HCT116 (cell line): ENCODE data around the gene MRPL44. TPM values are rescaled to one million over a fixed set of nuclear protein-coding genes. Genes with fewer than 3 reads are reported as not detected.

ENCODE experiments used
- ATAC-seq: fragments of 200-7000 bp; cut with Tn5 transposase; 2 replicates; pipeline ENCODE4 v1.9.1; 2020; ENCODE audit warnings: mild to moderate bottlenecking, moderate library complexity
- BruUV-seq: library from RNA; stranded (reverse); fragments of 400-500 nt; replicated peaks from 2 replicates; lab custom pipeline; 2021; lab: Mats Ljungman, UMichigan
- CTCF ChIA-PET: fragments of 300-600 bp; sonication (Branson Sonifier 250); formaldehyde crosslinking; loops from one replicate; lab custom pipeline; 2021; ENCODE audit warnings: antibody characterized with exemption; lab: Charles Lee
- POLR2A ChIA-PET: fragments of 300-600, 350-600 bp; sonication (Branson Sonifier 250); formaldehyde crosslinking; loops from one replicate; lab custom pipeline; 2021; ENCODE audit warnings: antibody characterized with exemption; lab: Charles Lee
- RAD21 ChIA-PET, 2 experiments: fragments of 300-600 bp; sonication (Branson Sonifier 250); formaldehyde crosslinking; loops; one replicate each; lab custom pipeline; 2023; ENCODE audit warnings: low total read pairs in 2 of 2; ENCODE audit not compliant: uncharacterized antibody in 2 of 2, unreplicated experiment in 2 of 2, low non-redundant PET in 1 of 2; lab: Charles Lee
- DNase-seq: peaks from one replicate; pipeline ENCODE4 v3.0.0-alpha.2; 2010; ENCODE audit warnings: low read depth, low spot score
- H2AFZ ChIP-seq: fragments of 200-600 bp; shearing (Covaris generic), sonication (generic); 2 replicates; pipeline ENCODE4 v1.6.1; 2017; ENCODE audit warnings: low read depth, mixed run types, mixed read lengths, antibody characterized with exemption, low read length; ENCODE audit not compliant: poor library complexity, severe bottlenecking
- H3K27ac ChIP-seq: 2 replicates; pipeline ENCODE4 v1.5.1; 2012; ENCODE audit warnings: low read depth, low read length
- H3K27me3 ChIP-seq: fragments of 200-600 bp; sonication (generic); 2 replicates; pipeline ENCODE4 v1.6.1; 2016; ENCODE audit warnings: mixed run types, low read length, mixed read lengths; ENCODE audit not compliant: insufficient read depth
- H3K36me3 ChIP-seq, 2 experiments: fragments of 200-500 bp in 1 of 2; fragments of 200-600 bp in 1 of 2; sonication (Bioruptor generic) in 1 of 2; sonication (generic) in 1 of 2; 2 replicates each; pipeline versions ENCODE4 v1.5.1 to v1.6.1; 2014 to 2016; ENCODE audit warnings: low read length in 2 of 2, inconsistent platforms in 1 of 2, mixed read lengths in 1 of 2, mixed run types in 1 of 2; ENCODE audit not compliant: insufficient read depth in 2 of 2, control insufficient read depth in 1 of 2
- H3K4me1 ChIP-seq, 2 experiments: fragments of 200-600 bp in 1 of 2; sonication (generic) in 1 of 2; 2 replicates each; pipeline versions ENCODE4 v1.5.1 to v1.6.1; 2012 to 2017; ENCODE audit warnings: low read length in 2 of 2, inconsistent platforms in 1 of 2, mild to moderate bottlenecking in 1 of 2, mixed read lengths in 1 of 2, mixed run types in 1 of 2, moderate library complexity in 1 of 2; ENCODE audit not compliant: insufficient read depth in 2 of 2, control insufficient read depth in 1 of 2
- H3K4me2 ChIP-seq: fragments of 200-600 bp; sonication (generic); 2 replicates; pipeline ENCODE4 v1.6.1; 2017; ENCODE audit warnings: mixed run types, low read length, mixed read lengths
- H3K4me3 ChIP-seq, 2 experiments: fragments of 200-600 bp in 1 of 2; sonication (generic) in 1 of 2; replicated peaks in 1 of 2; 2 replicates each; pipeline ENCODE4 v1.5.1; 2011 to 2016; ENCODE audit warnings: low read length in 2 of 2, control low read depth in 1 of 2, low read depth in 1 of 2, mild to moderate bottlenecking in 1 of 2, mixed read lengths in 1 of 2, mixed run types in 1 of 2
- H3K79me2 ChIP-seq: fragments of 200-600 bp; sonication (generic); 2 replicates; pipeline ENCODE4 v1.6.1; 2017; ENCODE audit warnings: mild to moderate bottlenecking, mixed run types, low read length, moderate library complexity, mixed read lengths; ENCODE audit not compliant: insufficient read depth
- H3K9ac ChIP-seq: fragments of 200-600 bp; sonication (generic); 2 replicates; pipeline ENCODE4 v1.6.1; 2016; ENCODE audit warnings: low read length, mixed read lengths
- H3K9me2 ChIP-seq: fragments of 200-600 bp; sonication (generic), shearing (Covaris generic); 2 replicates; pipeline ENCODE4 v1.6.1; 2017; ENCODE audit warnings: mixed run types, mild to moderate bottlenecking, moderate library complexity; ENCODE audit not compliant: insufficient read depth
- H3K9me3 ChIP-seq, 2 experiments: fragments of 200-500 bp in 1 of 2; fragments of 200-600 bp in 1 of 2; sonication (Bioruptor generic) in 1 of 2; sonication (generic) in 1 of 2; 2 replicates each; pipeline ENCODE4 v1.6.1; 2014 to 2017; ENCODE audit warnings: low read length in 2 of 2, mixed read lengths in 2 of 2, inconsistent platforms in 1 of 2, low read depth in 1 of 2, mild to moderate bottlenecking in 1 of 2, mixed run types in 1 of 2, moderate library complexity in 1 of 2; ENCODE audit not compliant: control insufficient read depth in 1 of 2, insufficient read depth in 1 of 2
- H4K20me1 ChIP-seq: fragments of 200-600 bp; sonication (generic), shearing (Covaris generic); 2 replicates; pipeline ENCODE4 v1.6.1; 2017; ENCODE audit warnings: mixed run types, mild to moderate bottlenecking, moderate library complexity; ENCODE audit not compliant: insufficient read depth
- CBX3 ChIP-seq: IDR thresholded peaks from 2 replicates; pipeline ENCODE4 v1.6.1; 2012; ENCODE audit warnings: low read depth
- CTCF ChIP-seq, 3 experiments: fragments of 200-600 bp in 1 of 3; sonication (generic) in 1 of 3; IDR thresholded peaks in 2 of 3; conservative IDR thresholded peaks in 1 of 3; 2 replicates each; pipeline ENCODE4 v1.5.1; 2012 to 2017; ENCODE audit warnings: low read depth in 2 of 3, low read length in 2 of 3, antibody characterized with exemption in 1 of 3, borderline replicate concordance in 1 of 3, control low read depth in 1 of 3, mild to moderate bottlenecking in 1 of 3, mixed read lengths in 1 of 3, mixed run types in 1 of 3, moderate library complexity in 1 of 3; ENCODE audit not compliant: insufficient read depth in 1 of 3
- EGR1 ChIP-seq: IDR thresholded peaks from 2 replicates; pipeline ENCODE4 v1.6.1; 2012; ENCODE audit warnings: low read depth
- EZH2phosphoT487 ChIP-seq: fragments of 200-600 bp; IDR thresholded peaks from 2 replicates; pipeline ENCODE4 v1.6.1; 2018; ENCODE audit warnings: antibody characterized with exemption, borderline replicate concordance
- RAD21 ChIP-seq: IDR thresholded peaks from 2 replicates; pipeline ENCODE4 v1.6.1; 2012; ENCODE audit warnings: low read depth, mild to moderate bottlenecking
- REST ChIP-seq: IDR thresholded peaks from 2 replicates; pipeline ENCODE4 v1.6.1; 2012; ENCODE audit warnings: low read depth
- SIN3A ChIP-seq: IDR thresholded peaks from 2 replicates; pipeline ENCODE4 v1.6.1; 2012; ENCODE audit warnings: low read depth
- TCF7L2 ChIP-seq: IDR thresholded peaks from 2 replicates; pipeline ENCODE4 v1.7.0; 2011; ENCODE audit warnings: borderline replicate concordance, inconsistent platforms; ENCODE audit not compliant: insufficient read depth, insufficient read length; ENCODE audit errors: extremely low read depth
- YY1 ChIP-seq: IDR thresholded peaks from 2 replicates; pipeline ENCODE4 v1.6.1; 2011; ENCODE audit warnings: low read length, low read depth, moderate library complexity, mild to moderate bottlenecking; ENCODE audit not compliant: insufficient replicate concordance; ENCODE audit errors: extremely low read depth
- ZFX ChIP-seq: fragments of 450-650 bp; IDR thresholded peaks from 2 replicates; pipeline ENCODE4 v1.6.1; 2017
- ZNF274 ChIP-seq: fragments of 200-500 bp; sonication (Bioruptor generic); IDR thresholded peaks from 2 replicates; pipeline ENCODE4 v1.6.1; 2014; ENCODE audit warnings: mild to moderate bottlenecking, low read depth, low read length, inconsistent platforms
- intact Hi-C: fragments of 100-400 bp; cut with micrococcal nuclease; formaldehyde crosslinking; loops from 2 replicates; pipeline ENCODE4 v1.10.0; 2022
- total RNA-seq: library from RNA; stranded (reverse); gene quantifications from one replicate; pipeline ENCODE4 v1.2.1, GENCODE V29; 2021; ENCODE audit not compliant: unreplicated experiment

The MRPL44 gene
- total RNA-seq, 1 experiment from 2014 or later, result 45.8 TPM

GRCh38 chr2:223959688-223960087, 2.4 kb downstream of the MRPL44 start:
- Histone ChIP-seq H3K9me3 (no peaks in the 10 kb centered on the region), H3K4me2 (no peak overlapping the region), H3K9ac (no peak overlapping the region), H2AFZ (no peak overlapping the region), H4K20me1 (no peaks in the 10 kb centered on the region; the same call in 1 of the 2 replicates), H3K4me1 (peaks cover 15 to 21% of the 10 kb centered on the region in 2 experiments), H3K79me2 (peaks cover 75% of the 10 kb centered on the region), H3K9me2 (no peaks in the 10 kb centered on the region), H3K27ac (no peak overlapping the region), H3K36me3 (peaks cover 26 to 29% of the 10 kb centered on the region in 2 experiments; a peak in 3 of 4 replicates), H3K27me3 (no peaks in the 10 kb centered on the region), H3K4me3 (no peak overlapping the region)
- DNase-seq (no peak), ATAC-seq (no peak)
- ChIA-PET POLR2A (no interaction called here), CTCF (interaction anchor here (2.4 kb wide), 1 partner anchor 10 kb away, joined by 10 read pairs; no protein-coding TSS in a partner anchor), RAD21 (no interaction called here)
- no TSS peak for BruUV-seq
- no peak for TF ChIP-seq ZNF274
- intact Hi-C loops, result loop anchor here (10.0 kb wide), 1 partner anchor 985 kb away; no protein-coding TSS in a partner anchor

GRCh38 chr2:223967981-223968380, 10.7 kb downstream of the MRPL44 start:
- Histone ChIP-seq H3K27ac (no peak overlapping the region), H3K27me3 (no peaks in the 10 kb centered on the region), H3K36me3 (peaks cover 13 to 18% of the 10 kb centered on the region in 2 experiments; a peak in 3 of 4 replicates), H3K4me1 (no peaks in the 10 kb centered on the region), H3K9me2 (no peaks in the 10 kb centered on the region), H3K9me3 (no peaks in the 10 kb centered on the region), H3K9ac (no peak overlapping the region), H3K79me2 (peaks cover 26% of the 10 kb centered on the region), H3K4me3 (no peak overlapping the region), H4K20me1 (peaks cover 6% of the 10 kb centered on the region; the same call in 1 of the 2 replicates), H2AFZ (no peak overlapping the region), H3K4me2 (no peak overlapping the region)
- BruUV-seq, result no TSS peak
- intact Hi-C loops, result loop anchor here (10.0 kb wide), 1 partner anchor 993 kb away; no protein-coding TSS in a partner anchor
- CTCF ChIA-PET, result interaction anchor here (0.9 to 6.2 kb wide), 2 partner anchors 10 to 315 kb away, joined by 3 to 170 read pairs; no protein-coding TSS in a partner anchor
- DNase-seq, result no peak
- RAD21 ChIA-PET, result no interaction called here
- POLR2A ChIA-PET, result no interaction called here
- no peak for ATAC-seq
- TF ChIP-seq CTCF (IDR thresholded peaks at IDR 0.05 in 2 of 3, conservative IDR thresholded peaks at IDR 0.05 in 1 of 3; ENCODE audit: borderline replicate concordance in 1 of 3, insufficient read depth in 1 of 3, low read depth in 2 of 3, low read length in 2 of 3), result no peak
- TF ChIP-seq TCF7L2, result no peak
- no peak for TF ChIP-seq REST
- TF ChIP-seq SIN3A, result no peak; the same call in 1 of the 2 replicates
- no peak for TF ChIP-seq EGR1
- no peak for TF ChIP-seq ZFX
- TF ChIP-seq RAD21, result no peak
- no peak for TF ChIP-seq EZH2phosphoT487
- TF ChIP-seq YY1, result no peak
- TF ChIP-seq CBX3, result no peak
- TF ChIP-seq ZNF274, result no peak
